IMR-90 (cell line): ENCODE data around the gene SKA2. TPM values are rescaled to one million over a fixed set of nuclear protein-coding genes. Genes with fewer than 3 reads are reported as not detected.

Experiments used
- ATAC-seq: fragments of 200-7000 bp; cut with Tn5 transposase; 2 replicates; pipeline ENCODE4 v1.9.1; 2020; ENCODE audit warnings: low read depth, mild to moderate bottlenecking, moderate library complexity
- BruUV-seq: library from RNA; stranded (reverse); fragments of 400-500 nt; replicated peaks from 2 replicates; lab custom pipeline; 2021; lab: Mats Ljungman, UMichigan
- CTCF ChIA-PET: fragments of 300-600 bp; formaldehyde crosslinking; extraction: SDS; loops from one replicate; lab custom pipeline; 2021; ENCODE audit warnings: antibody characterized with exemption; lab: Yijun Ruan, JAX
- POLR2A ChIA-PET: fragments of 300-600 bp; sonication (Branson Sonifier 250); formaldehyde crosslinking; loops from one replicate; lab custom pipeline; 2022; ENCODE audit warnings: antibody characterized with exemption; ENCODE audit not compliant: unreplicated experiment; lab: Charles Lee
- DNase-seq: peaks from one replicate; pipeline ENCODE4 v3.0.0; 2013
- H2AFZ ChIP-seq: replicated peaks from 2 replicates; pipeline ENCODE3; 2013; ENCODE audit warnings: low read length, mild to moderate bottlenecking; ENCODE audit not compliant: poor library complexity
- H2AK5ac ChIP-seq: 2 replicates; pipeline ENCODE4 v1.6.1; 2013; ENCODE audit warnings: low read depth, low read length, inconsistent platforms
- H2AK9ac ChIP-seq: replicated peaks from 2 replicates; pipeline ENCODE3; 2013; ENCODE audit warnings: mild to moderate bottlenecking, low read depth, low read length, moderate library complexity; ENCODE audit not compliant: poor library complexity
- H2BK120ac ChIP-seq: 2 replicates; pipeline ENCODE4 v1.6.1; 2013; ENCODE audit warnings: low read depth, low read length, inconsistent platforms
- H2BK15ac ChIP-seq: 3 replicates; pipeline ENCODE4 v1.6.1; 2013; ENCODE audit warnings: low read depth, low read length, inconsistent platforms
- H2BK20ac ChIP-seq: 2 replicates; pipeline ENCODE4 v1.6.1; 2013; ENCODE audit warnings: low read depth, mild to moderate bottlenecking, inconsistent platforms, low read length, moderate library complexity
- H2BK5ac ChIP-seq: 2 replicates; pipeline ENCODE4 v1.6.1; 2013; ENCODE audit warnings: mild to moderate bottlenecking, low read depth, low read length, inconsistent platforms; ENCODE audit not compliant: poor library complexity, severe bottlenecking
- H3K14ac ChIP-seq: replicated peaks from 2 replicates; pipeline ENCODE4 v1.6.1; 2013; ENCODE audit warnings: low read depth, low read length, inconsistent platforms
- H3K18ac ChIP-seq: 2 replicates; pipeline ENCODE4 v1.6.1; 2013; ENCODE audit warnings: low read depth, low read length, control low read depth
- H3K23ac ChIP-seq: 2 replicates; pipeline ENCODE4 v1.6.1; 2013; ENCODE audit warnings: low read depth, low read length, inconsistent platforms
- H3K27ac ChIP-seq: 2 replicates; pipeline ENCODE4 v1.5.1; 2013; ENCODE audit warnings: mild to moderate bottlenecking, control low read depth, low read length; ENCODE audit not compliant: insufficient read depth
- H3K27me3 ChIP-seq: 2 replicates; pipeline ENCODE4 v1.6.1; 2013; ENCODE audit warnings: low read length; ENCODE audit not compliant: control insufficient read depth, insufficient read depth
- H3K36me3 ChIP-seq: 2 replicates; pipeline ENCODE4 v1.6.1; 2013; ENCODE audit warnings: low read length, mixed read lengths; ENCODE audit not compliant: control insufficient read depth, insufficient read depth
- H3K4ac ChIP-seq: 2 replicates; pipeline ENCODE4 v1.6.1; 2013; ENCODE audit warnings: low read depth, low read length, inconsistent platforms
- H3K4me1 ChIP-seq: 2 replicates; pipeline ENCODE4 v1.6.1; 2013; ENCODE audit warnings: low read length, mixed read lengths; ENCODE audit not compliant: control insufficient read depth, insufficient read depth
- H3K4me2 ChIP-seq: 2 replicates; pipeline ENCODE4 v1.6.1; 2013; ENCODE audit warnings: low read depth, mild to moderate bottlenecking, control low read depth, low read length, moderate library complexity
- H3K4me3 ChIP-seq: 2 replicates; pipeline ENCODE4 v1.5.1; 2013; ENCODE audit warnings: low read depth, mild to moderate bottlenecking, control low read depth, low read length, moderate library complexity; ENCODE audit not compliant: insufficient read depth
- H3K56ac ChIP-seq: 2 replicates; pipeline ENCODE4 v1.6.1; 2013; ENCODE audit warnings: low read length, inconsistent platforms; ENCODE audit not compliant: insufficient read depth; ENCODE audit errors: extremely low read depth
- H3K79me1 ChIP-seq, 2 experiments: 2 replicates each; pipeline ENCODE4 v1.6.1; 2013; ENCODE audit warnings: low read length in 2 of 2, inconsistent platforms in 1 of 2, low read depth in 1 of 2
- H3K9ac ChIP-seq: 2 replicates; pipeline ENCODE4 v1.6.1; 2013; ENCODE audit warnings: low read depth, low read length, control low read depth
- H3K9me1 ChIP-seq: 2 replicates; pipeline ENCODE4 v1.6.1; 2013; ENCODE audit warnings: low read length, inconsistent platforms; ENCODE audit not compliant: insufficient read depth
- H3K9me3 ChIP-seq: 2 replicates; pipeline ENCODE4 v1.6.1; 2013; ENCODE audit warnings: low read length; ENCODE audit not compliant: control insufficient read depth, insufficient read depth
- H4K20me1 ChIP-seq: 2 replicates; pipeline ENCODE4 v1.6.1; 2013; ENCODE audit warnings: low read length, inconsistent platforms; ENCODE audit not compliant: insufficient read depth
- H4K5ac ChIP-seq: 2 replicates; pipeline ENCODE4 v1.6.1; 2013; ENCODE audit warnings: mild to moderate bottlenecking, low read depth, low read length, control low read depth
- H4K8ac ChIP-seq, 2 experiments: 2 replicates each; pipeline ENCODE4 v1.6.1; 2013; ENCODE audit warnings: low read depth in 2 of 2, low read length in 2 of 2, control low read depth in 1 of 2, inconsistent platforms in 1 of 2
- H4K91ac ChIP-seq: 2 replicates; pipeline ENCODE4 v1.6.1; 2013; ENCODE audit warnings: low read depth, low read length, inconsistent platforms; ENCODE audit not compliant: insufficient read depth
- FOS ChIP-seq: fragments of 150-350 bp; IDR thresholded peaks from 2 replicates; pipeline ENCODE4 v1.6.1; 2016; ENCODE audit warnings: low read depth, low read length
- RFX5 ChIP-seq: IDR thresholded peaks from 2 replicates; pipeline ENCODE4 v1.8.0; 2012; ENCODE audit warnings: low read depth, mild to moderate bottlenecking, low read length, moderate library complexity
- USF2 ChIP-seq: fragments of 150-350 bp; IDR thresholded peaks from 2 replicates; pipeline ENCODE4 v1.6.1; 2017; ENCODE audit warnings: mild to moderate bottlenecking, antibody characterized with exemption, low read length, low read depth
- WGBS, 2 experiments: methylation state at CpG; one replicate each; pipeline versions ENCODE4 v1.1.5 to v1.1.7; 2013; ENCODE audit warnings: missing lambda C conversion rate in 2 of 2; ENCODE audit not compliant: insufficient read length in 1 of 2; ENCODE audit errors: extremely low coverage in 2 of 2; 5-methylcytosine and 5-hydroxymethylcytosine counted together
- dilution Hi-C: fragments of 300-500 bp; cut with HindIII; formaldehyde crosslinking; loops from one replicate; pipeline ENCODE4 v1.14.3; 2018; ENCODE audit warnings: low sequenced_read_pairs; ENCODE audit not compliant: unreplicated experiment
- in situ Hi-C: fragments of 300-500 bp; cut with MboI; formaldehyde crosslinking; loops from 3 replicates; pipeline ENCODE4 v1.14.3; 2019; ENCODE audit warnings: low sequenced_read_pairs, inconsistent platforms, mixed read lengths
- intact Hi-C: fragments of 100-400 bp; cut with micrococcal nuclease; formaldehyde crosslinking; loops from 2 replicates; pipeline ENCODE4 v1.10.0; 2022
- polyA plus RNA-seq, 3 experiments: library from polyadenylated mRNA; depleted of rRNA; stranded (reverse); fragments of >200 nt; gene quantifications; 2 replicates each; pipeline ENCODE4 v1.2.3, GENCODE V29; 2012; ENCODE audit warnings: low replicate concordance in 1 of 3
- total RNA-seq: library from RNA; depleted of rRNA; stranded (reverse); fragments of >200 nt; gene quantifications from 2 replicates; pipeline ENCODE4 v1.2.3, GENCODE V29; 2012

Gene SKA2
- total and polyA plus RNA-seq, 2 of the 4 experiments (the other 2 are of a cell fraction), result 30.4 to 38.7 TPM

DNA sequence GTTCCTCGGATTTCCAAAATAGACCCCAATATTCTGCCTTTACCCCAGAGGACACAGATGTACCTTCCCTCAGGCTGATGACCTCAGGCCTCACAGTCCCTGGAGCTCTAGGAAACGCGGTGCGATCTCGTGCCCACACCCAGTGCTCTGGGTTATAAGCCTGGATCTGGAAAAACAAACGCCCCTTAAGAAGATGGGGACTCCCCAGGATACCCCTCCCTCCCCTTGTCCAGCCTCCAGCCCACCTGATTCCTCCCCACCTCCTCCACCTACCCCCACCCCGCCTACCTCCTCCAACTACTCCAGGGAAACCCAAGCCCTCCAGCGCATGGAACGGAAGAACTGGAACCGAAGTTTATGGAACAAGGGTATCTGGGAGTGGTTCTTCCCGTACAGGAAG, 19.7 kb upstream of the SKA2 start:
- no peak overlapping the region for H3K23ac ChIP-seq
- H3K56ac ChIP-seq, result no peak overlapping the region
- no peak overlapping the region for H4K91ac ChIP-seq
- no peak overlapping the region for H2AK5ac ChIP-seq
- no peak overlapping the region for H3K9ac ChIP-seq
- no peak overlapping the region for H3K14ac ChIP-seq
- no peak overlapping the region for H3K18ac ChIP-seq
- H2BK120ac ChIP-seq, result no peak overlapping the region
- peaks cover 7% of the 10 kb centered on the region for H3K36me3 ChIP-seq
- ATAC-seq (no peak), DNase-seq (no peak)
- no TSS peak for BruUV-seq
- H3K4me1 ChIP-seq, result no peaks in the 10 kb centered on the region
- no peak overlapping the region for H2BK20ac ChIP-seq
- 100% methylated on average over 4 of the region's 11 CpGs; no CpG with 5 or more reads in 1 of the 2 experiments for WGBS, 2 experiments
- no peak overlapping the region for H4K5ac ChIP-seq
- ChIA-PET POLR2A (no interaction called here), CTCF (no interaction called here)
- no peak overlapping the region for H3K4me2 ChIP-seq
- no peak overlapping the region for H2BK15ac ChIP-seq
- no peak overlapping the region for H4K8ac ChIP-seq
- no peaks in the 10 kb centered on the region for H3K27me3 ChIP-seq
- dilution Hi-C loops, result no loop called here
- intact Hi-C loops, result no loop called here
- 0 out of 2 replicates have a peak, but pooled peaks cover 5% of the 10 kb centered on the region for H3K9me1 ChIP-seq
- no peak overlapping the region for H2AK9ac ChIP-seq
- H3K9me3 ChIP-seq, result no peaks in the 10 kb centered on the region
- in situ Hi-C loops, result no loop called here
- H3K4me3 ChIP-seq, result no peak overlapping the region
- TF ChIP-seq USF2, result no peak
- TF ChIP-seq RFX5, result no peak
- no peak for TF ChIP-seq FOS
- H2AFZ ChIP-seq, result no peak overlapping the region
- H3K27ac ChIP-seq, result no peak overlapping the region
- no peaks in the 10 kb centered on the region for H4K20me1 ChIP-seq
- H2BK5ac ChIP-seq, result no peak overlapping the region
- H3K79me1 ChIP-seq, result peaks cover 25 to 56% of the 10 kb centered on the region in 2 experiments
- no peak overlapping the region for H3K4ac ChIP-seq
